ENCODE measurements around the gene PKP4.

The PKP4 gene

GRCh38 chr2:158624071-158624667 lies 167.4 kb downstream of the PKP4 start:
- Histone ChIP-seq H3K4me2 (no peak overlapping the region), H3K27ac (no peak overlapping the region), H4K20me1 (ENCODE audit: insufficient read depth) (no peaks in the 10 kb centered on the region), H3K4me3 (IDR thresholded peaks at IDR 0.05; ENCODE audit: insufficient read depth, low read depth, low read length) (no peak overlapping the region), H3K36me3 (ENCODE audit: insufficient read depth) (no peaks in the 10 kb centered on the region), H3K9ac (no peak overlapping the region), H3K79me2 (ENCODE audit: insufficient read depth, low read depth) (no peaks in the 10 kb centered on the region), H3K27me3 (ENCODE audit: insufficient read depth, low read depth) (no peaks in the 10 kb centered on the region), H2AFZ (ENCODE audit: low read depth) (no peak overlapping the region), H3K4me1 (ENCODE audit: low read depth, poor library complexity, severe bottlenecking) (peaks cover 8% of the 10 kb centered on the region)
- no peak for TF ChIP-seq CTCF (conservative IDR thresholded peaks at IDR 0.05; ENCODE audit: low read depth, low read length)

- Histone ChIP-seq H3K4me1 (ENCODE audit: low read depth, poor library complexity, severe bottlenecking) (peaks cover under 1% of the 10 kb centered on the region), H3K36me3 (ENCODE audit: insufficient read depth) (no peaks in the 10 kb centered on the region), H2AFZ (ENCODE audit: low read depth) (no peak overlapping the region), H3K9ac (no peak overlapping the region), H3K27me3 (ENCODE audit: insufficient read depth, low read depth) (no peaks in the 10 kb centered on the region), H3K4me3 (IDR thresholded peaks at IDR 0.05; ENCODE audit: insufficient read depth, low read depth, low read length) (no peak overlapping the region), H4K20me1 (ENCODE audit: insufficient read depth) (no peaks in the 10 kb centered on the region), H3K27ac (no peak overlapping the region), H3K4me2 (no peak overlapping the region), H3K79me2 (ENCODE audit: insufficient read depth, low read depth) (no peaks in the 10 kb centered on the region)
- no peak for TF ChIP-seq CTCF (conservative IDR thresholded peaks at IDR 0.05; ENCODE audit: low read depth, low read length)
These were observed 168.2 kb downstream of the PKP4 start for GRCh38 chr2:158624961-158625360.

- no peak overlapping the region for H3K27ac ChIP-seq
- H3K9ac ChIP-seq, result no peak overlapping the region
- no peaks in the 10 kb centered on the region; the same call in 1 of the 2 replicates for H3K36me3 ChIP-seq (ENCODE audit: insufficient read depth)
- H3K4me2 ChIP-seq, result no peak overlapping the region
- H2AFZ ChIP-seq (ENCODE audit: low read depth), result no peak overlapping the region
- H3K27me3 ChIP-seq (ENCODE audit: insufficient read depth, low read depth), result no peaks in the 10 kb centered on the region
- TF ChIP-seq CTCF (conservative IDR thresholded peaks at IDR 0.05; ENCODE audit: low read depth, low read length), result no peak
- no peaks in the 10 kb centered on the region for H3K4me1 ChIP-seq (ENCODE audit: low read depth, poor library complexity, severe bottlenecking)
- H4K20me1 ChIP-seq (ENCODE audit: insufficient read depth), result no peaks in the 10 kb centered on the region
- H3K4me3 ChIP-seq (IDR thresholded peaks at IDR 0.05; ENCODE audit: insufficient read depth, low read depth, low read length), result no peak overlapping the region
- H3K79me2 ChIP-seq (ENCODE audit: insufficient read depth, low read depth), result no peaks in the 10 kb centered on the region
These were observed 172.4 kb downstream of the PKP4 start for GRCh38 chr2:158629116-158629515.

GRCh38 chr2:158633261-158633660 lies 176.5 kb downstream of the PKP4 start:
- Histone ChIP-seq H3K36me3 (ENCODE audit: insufficient read depth) (no peaks in the 10 kb centered on the region; the same call in 1 of the 2 replicates), H3K27ac (no peak overlapping the region), H3K27me3 (ENCODE audit: insufficient read depth, low read depth) (no peaks in the 10 kb centered on the region), H3K9ac (no peak overlapping the region), H2AFZ (ENCODE audit: low read depth) (no peak overlapping the region), H3K4me1 (ENCODE audit: low read depth, poor library complexity, severe bottlenecking) (no peaks in the 10 kb centered on the region), H3K4me3 (IDR thresholded peaks at IDR 0.05; ENCODE audit: insufficient read depth, low read depth, low read length) (no peak overlapping the region), H4K20me1 (ENCODE audit: insufficient read depth) (no peaks in the 10 kb centered on the region), H3K4me2 (no peak overlapping the region), H3K79me2 (ENCODE audit: insufficient read depth, low read depth) (no peaks in the 10 kb centered on the region)
- TF ChIP-seq CTCF (conservative IDR thresholded peaks at IDR 0.05; ENCODE audit: low read depth, low read length), result no peak
